ENCODE data around the gene BBOF1.
A peak's percentile ranks its signal among the peaks of the same experiment; 100 is the strongest.

BBOF1 gene

DNA sequence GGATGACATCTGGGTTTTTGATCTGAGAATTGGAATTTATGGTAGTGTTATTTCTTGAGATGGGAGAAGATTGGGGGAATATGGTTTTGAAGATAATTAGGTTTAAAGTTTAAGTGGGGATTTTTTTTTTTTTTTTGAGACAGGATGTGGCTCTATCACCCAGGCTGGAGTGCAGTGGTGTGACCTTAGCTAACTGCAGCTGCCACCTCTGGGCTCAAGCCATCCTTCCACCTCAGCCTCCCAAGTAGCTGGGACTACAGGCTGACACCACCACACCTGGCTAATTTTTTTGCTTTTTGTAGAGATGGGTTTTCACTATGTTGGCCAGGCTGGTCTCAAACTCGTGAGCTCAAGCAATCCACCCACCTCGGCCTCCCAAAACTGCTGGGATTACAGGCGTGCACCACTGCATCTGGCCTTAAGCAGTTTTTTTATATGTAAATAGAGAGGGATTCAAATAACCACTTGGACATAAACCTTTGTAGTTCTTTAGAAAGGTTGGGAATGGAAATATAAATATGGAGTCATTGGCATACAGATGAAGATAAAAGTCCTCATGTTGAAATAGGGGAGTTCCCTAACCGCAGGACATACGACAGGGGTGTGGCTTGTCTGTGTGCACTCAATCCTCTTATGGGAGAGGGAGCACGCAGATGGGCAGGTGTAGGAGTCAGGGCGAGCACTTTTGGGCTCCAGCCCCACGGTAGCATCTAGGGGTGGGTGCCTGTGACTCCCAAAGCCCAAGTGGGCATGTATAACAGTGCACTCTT is 70.3 kb downstream of the BBOF1 start:
- no peak for DNase-seq (ENCODE audit: low spot score)

DNA sequence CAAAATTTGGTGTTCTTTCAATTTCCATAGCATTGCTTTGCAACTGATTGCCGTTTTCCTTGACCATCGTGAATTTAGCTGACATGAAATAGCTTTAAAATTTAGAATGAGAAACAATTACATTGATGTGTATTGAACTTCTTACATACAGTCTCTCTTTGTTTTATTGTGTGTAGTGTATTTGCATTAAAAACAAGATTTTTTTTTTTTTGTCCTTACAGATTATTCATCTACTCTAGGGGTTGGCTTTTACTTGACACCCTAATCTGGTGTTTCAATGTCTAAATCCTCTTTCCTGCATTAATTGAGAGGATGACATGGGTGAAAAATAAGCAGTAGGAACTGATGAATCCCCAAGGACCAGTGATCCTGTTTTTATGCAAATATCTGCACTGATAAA is 86.2 kb downstream of the BBOF1 start:
- DNase-seq (ENCODE audit: low spot score): no peak

DNA sequence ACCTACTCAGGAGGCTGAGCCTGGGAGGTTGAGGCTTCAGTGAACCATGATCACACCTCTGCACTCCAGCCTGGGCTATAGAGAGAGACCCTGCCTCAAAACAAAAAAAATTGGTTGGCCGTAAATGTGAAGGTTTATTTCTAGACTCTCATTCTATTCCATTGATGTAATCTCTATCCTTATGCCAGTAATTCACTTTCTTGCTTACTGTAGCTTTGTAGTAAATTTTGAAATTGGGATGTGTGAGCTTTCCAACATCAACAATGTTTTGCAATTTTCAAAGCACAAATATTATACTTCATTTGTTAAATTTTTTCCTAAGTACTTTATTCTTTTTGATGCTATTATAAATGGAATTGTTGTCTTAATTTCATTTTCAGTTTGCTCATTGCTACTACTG is 90.2 kb downstream of the BBOF1 start:
- no peak for DNase-seq (ENCODE audit: low spot score)

DNA sequence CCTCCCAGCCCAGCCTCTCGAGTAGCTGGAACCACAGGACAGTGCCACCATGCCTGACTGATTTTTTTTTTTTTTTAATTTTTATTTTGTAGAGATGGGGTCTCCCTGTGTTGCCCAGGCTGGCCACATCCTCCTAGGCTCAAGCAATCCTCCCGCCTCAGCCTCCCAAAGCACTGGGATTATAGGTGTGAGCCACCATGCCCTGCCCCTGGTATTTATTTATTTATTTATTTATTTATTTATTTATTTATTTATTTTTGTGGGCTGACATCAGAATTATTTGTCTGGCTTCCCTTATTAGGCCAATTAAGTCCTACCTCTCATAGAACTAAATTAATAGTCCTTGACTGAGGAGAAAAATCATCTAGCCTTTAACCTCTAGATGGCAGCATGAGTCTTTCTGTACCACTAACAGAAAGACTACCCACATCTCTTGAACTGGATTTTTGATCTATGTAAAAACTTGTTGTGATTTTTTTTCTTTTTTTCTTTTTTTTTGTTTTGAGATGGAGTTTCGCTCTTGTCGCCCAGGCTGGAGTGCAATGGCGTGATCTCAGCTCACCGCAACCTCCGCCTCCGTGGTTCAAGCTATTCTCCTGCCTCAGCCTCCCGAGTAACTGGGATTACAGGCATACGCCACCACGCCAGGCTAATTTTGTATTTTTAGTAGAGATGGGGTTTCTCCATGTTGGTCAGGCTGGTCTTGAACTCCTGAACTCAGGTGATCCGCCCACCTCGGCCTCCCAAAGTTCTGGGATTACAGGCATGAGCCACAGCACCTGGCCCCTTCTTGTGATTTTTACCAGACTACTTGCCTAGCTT is 92.5 kb downstream of the BBOF1 start:
- peak; percentile 71 for DNase-seq (ENCODE audit: low spot score)
